Transverse colon (tissue), 4 donors: ENCODE data around the gene KRT3. TPM values are rescaled to one million over a fixed set of nuclear protein-coding genes. Genes with fewer than 3 reads are reported as not detected.

Source experiments
- DNase-seq: peaks from one replicate; pipeline ENCODE4 v3.0.0-alpha.2; 2019
- H3K27ac ChIP-seq, 4 donors: fragments of 200-600 bp; sonication (generic); 2 replicates each; pipeline ENCODE4 v1.5.1; 2016 to 2018; ENCODE audit warnings: inconsistent platforms in 4 of 4
- H3K27me3 ChIP-seq: fragments of 200-600 bp; sonication (generic); 2 replicates; pipeline ENCODE4 v1.5.1; 2017; ENCODE audit warnings: inconsistent platforms
- H3K36me3 ChIP-seq, 4 donors: fragments of 200-600 bp; sonication (generic); 2 replicates each; pipeline ENCODE4 v1.5.1; 2017 to 2019; ENCODE audit warnings: inconsistent platforms in 4 of 4
- H3K4me1 ChIP-seq, 4 donors: fragments of 200-600 bp; sonication (generic); 2 replicates each; pipeline ENCODE4 v1.5.1; 2017 to 2020; ENCODE audit warnings: inconsistent platforms in 4 of 4
- H3K4me3 ChIP-seq, 4 donors: fragments of 200-600 bp; sonication (generic); 1 replicate in 1 of 4; 2 replicates in 3 of 4; pipeline versions ENCODE4 v1.5.1 to v1.6.1; 2017 to 2019; ENCODE audit warnings: inconsistent platforms in 4 of 4
- H3K9me3 ChIP-seq, 2 donors: fragments of 200-600 bp; sonication (generic); 2 replicates each; pipeline ENCODE4 v1.5.1; 2017 to 2019; ENCODE audit warnings: inconsistent platforms in 2 of 2
- EP300 ChIP-seq: sonication (generic); formaldehyde crosslinking; IDR thresholded peaks from one replicate; pipeline ENCODE4 v1.6.1; 2017; ENCODE audit warnings: antibody characterized with exemption, low read depth
- POLR2A ChIP-seq: fragments of 450-650 bp; IDR thresholded peaks from one replicate; pipeline ENCODE4 v1.6.1; 2016; ENCODE audit warnings: antibody characterized with exemption, mild to moderate bottlenecking, moderate library complexity
- POLR2AphosphoS5 ChIP-seq, 3 donors: sonication (generic); formaldehyde crosslinking; IDR thresholded peaks; one replicate each; pipeline ENCODE4 v1.6.1; 2016; ENCODE audit warnings: antibody characterized with exemption in 3 of 3
- WGBS, 2 donors: methylation state at CpG; one replicate each; pipeline ENCODE4 v1.1.5; 2018; ENCODE audit warnings: low coverage in 1 of 2; 5-methylcytosine and 5-hydroxymethylcytosine counted together
- in situ Hi-C, 4 donors: fragments of 200-750 bp; cut with MboI; loops; one replicate each; pipeline versions ENCODE4 v1.15.0 to v1.15.1; 2017; ENCODE audit warnings: low sequenced_read_pairs in 3 of 4, low pct_ligation_motif_present in 1 of 4, low pct_unique_long_range_greater_than_20kb in 1 of 4
- intact Hi-C: fragments of 100-400 bp; cut with DNase I; formaldehyde crosslinking; loops from one replicate; pipeline ENCODE4 v1.15.1; 2023; ENCODE audit warnings: low total_unique reads
- total RNA-seq, 4 donors: library from RNA; depleted of rRNA; stranded (reverse); fragments of >200 nt; gene quantifications; one replicate each; pipeline ENCODE4 v1.1.0, GENCODE V29; 2016
- TF ChIP-seq, protein P1 (sequence below), 5 experiments: fragments of 200-600 bp in 3 of 5; fragments of 450-650 bp in 2 of 5; sonication (generic) in 3 of 5; IDR thresholded peaks; 1 replicate in 2 of 5; 2 replicates in 3 of 5; pipeline ENCODE4 v1.5.1; 2016 to 2017; ENCODE audit warnings: antibody characterized with exemption in 5 of 5, inconsistent platforms in 3 of 5, mild to moderate bottlenecking in 2 of 5, moderate library complexity in 1 of 5

The KRT3 gene
- total RNA-seq = not detected

DNA sequence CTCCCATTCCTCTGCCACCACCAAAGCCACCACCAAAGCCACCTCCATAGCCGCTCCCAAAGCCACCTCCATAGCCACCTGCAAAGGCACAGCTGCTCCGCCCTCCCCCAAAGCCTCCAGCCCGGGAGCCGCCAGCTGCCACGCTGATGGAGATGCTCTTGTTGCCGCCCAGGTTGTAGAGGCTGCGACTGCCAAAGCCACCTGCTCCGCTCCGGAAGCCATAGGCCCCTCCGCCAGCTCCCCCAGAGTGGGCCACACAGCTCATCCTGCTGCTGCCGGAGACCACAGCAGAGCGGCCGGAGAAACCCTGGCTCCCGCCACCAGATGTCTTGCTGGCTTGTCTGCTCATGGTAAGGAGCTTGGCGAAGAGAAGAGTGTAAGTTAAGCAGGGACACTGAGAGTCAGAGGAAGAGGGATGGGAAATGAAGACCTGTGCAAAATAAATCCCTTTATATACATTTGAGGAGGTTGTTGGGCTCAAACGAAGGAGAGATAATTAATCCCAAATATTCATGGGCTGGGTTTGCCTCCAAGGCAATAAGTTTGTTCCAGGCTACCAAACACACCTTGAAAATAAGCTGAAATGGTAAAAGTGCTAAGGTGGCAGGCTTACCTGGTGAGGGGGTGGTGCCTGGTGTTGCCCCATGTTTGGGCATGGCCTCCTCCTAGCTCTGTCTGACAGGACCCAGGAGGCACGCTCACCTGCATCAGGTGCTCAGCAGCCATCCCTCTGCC lies at the start of gene KRT3:
TSS of gene KRT3 (minus strand) at position 424 of the 735 bp plus-strand sequence. CDS start at position 349, 75 bp downstream.
- in situ Hi-C loops (no loop called here), intact Hi-C loops (no loop called here)
- Histone ChIP-seq H3K27me3 (no peaks in the 10 kb centered on the region), H3K27ac (no peak within 1 kb of the TSS), H3K36me3 (no peaks in the 10 kb centered on the region), H3K4me3 (no peak within 1 kb of the TSS), H3K4me1 (peaks cover 0 to 8% (median 6%) of the 10 kb centered on the region in 4 donors), H3K9me3 (no peaks in the 10 kb centered on the region)
- DNase-seq = no peak
- TF ChIP-seq POLR2AphosphoS5 (IDR thresholded peaks at IDR 0.05) (no peak), POLR2A (no peak), EP300 (no peak)
- TF ChIP-seq, protein P1, sequence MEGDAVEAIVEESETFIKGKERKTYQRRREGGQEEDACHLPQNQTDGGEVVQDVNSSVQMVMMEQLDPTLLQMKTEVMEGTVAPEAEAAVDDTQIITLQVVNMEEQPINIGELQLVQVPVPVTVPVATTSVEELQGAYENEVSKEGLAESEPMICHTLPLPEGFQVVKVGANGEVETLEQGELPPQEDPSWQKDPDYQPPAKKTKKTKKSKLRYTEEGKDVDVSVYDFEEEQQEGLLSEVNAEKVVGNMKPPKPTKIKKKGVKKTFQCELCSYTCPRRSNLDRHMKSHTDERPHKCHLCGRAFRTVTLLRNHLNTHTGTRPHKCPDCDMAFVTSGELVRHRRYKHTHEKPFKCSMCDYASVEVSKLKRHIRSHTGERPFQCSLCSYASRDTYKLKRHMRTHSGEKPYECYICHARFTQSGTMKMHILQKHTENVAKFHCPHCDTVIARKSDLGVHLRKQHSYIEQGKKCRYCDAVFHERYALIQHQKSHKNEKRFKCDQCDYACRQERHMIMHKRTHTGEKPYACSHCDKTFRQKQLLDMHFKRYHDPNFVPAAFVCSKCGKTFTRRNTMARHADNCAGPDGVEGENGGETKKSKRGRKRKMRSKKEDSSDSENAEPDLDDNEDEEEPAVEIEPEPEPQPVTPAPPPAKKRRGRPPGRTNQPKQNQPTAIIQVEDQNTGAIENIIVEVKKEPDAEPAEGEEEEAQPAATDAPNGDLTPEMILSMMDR (IDR thresholded peaks at IDR 0.05) = no peak
- WGBS, 2 donors = 56 to 89% methylated on average over 1 to 14 of the region's 17 CpGs

DNA sequence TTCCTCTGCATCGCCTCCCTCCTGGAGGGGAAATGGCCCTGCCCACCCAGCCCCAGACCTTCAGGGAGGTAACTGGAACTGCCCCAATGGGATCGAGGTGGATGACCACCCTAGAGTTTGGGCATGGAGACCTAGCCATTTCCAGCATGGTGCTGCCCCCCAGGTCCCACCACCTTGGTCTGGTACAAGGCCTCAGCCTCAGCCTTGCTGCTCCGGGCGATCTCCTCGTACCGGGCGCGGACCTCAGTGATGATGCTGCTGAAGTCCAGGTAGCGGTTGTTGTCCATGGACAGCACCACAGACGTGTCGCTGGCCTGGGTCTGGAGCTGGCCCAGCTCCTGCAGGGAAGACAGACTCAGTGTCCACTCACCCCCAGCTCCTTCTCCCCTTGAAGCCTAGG lies 48.5 kb upstream of the KRT3 start:
- 99% methylated on average over 9 of the region's 11 CpGs; no CpG with 5 or more reads in 1 of the 2 donors for WGBS, 2 donors
- Histone ChIP-seq H3K36me3 (no peaks in the 10 kb centered on the region), H3K27me3 (no peaks in the 10 kb centered on the region), H3K27ac (no peak overlapping the region), H3K9me3 (no peaks in the 10 kb centered on the region), H3K4me1 (no peaks in the 10 kb centered on the region), H3K4me3 (no peak overlapping the region)
- intact Hi-C loops = no loop called here
- TF ChIP-seq, protein P1 (IDR thresholded peaks at IDR 0.05) = no peak
- no peak for TF ChIP-seq EP300
- TF ChIP-seq POLR2AphosphoS5 (IDR thresholded peaks at IDR 0.05) = no peak
- TF ChIP-seq POLR2A = no peak
- no peak for DNase-seq
- in situ Hi-C loops = no loop called here

DNA sequence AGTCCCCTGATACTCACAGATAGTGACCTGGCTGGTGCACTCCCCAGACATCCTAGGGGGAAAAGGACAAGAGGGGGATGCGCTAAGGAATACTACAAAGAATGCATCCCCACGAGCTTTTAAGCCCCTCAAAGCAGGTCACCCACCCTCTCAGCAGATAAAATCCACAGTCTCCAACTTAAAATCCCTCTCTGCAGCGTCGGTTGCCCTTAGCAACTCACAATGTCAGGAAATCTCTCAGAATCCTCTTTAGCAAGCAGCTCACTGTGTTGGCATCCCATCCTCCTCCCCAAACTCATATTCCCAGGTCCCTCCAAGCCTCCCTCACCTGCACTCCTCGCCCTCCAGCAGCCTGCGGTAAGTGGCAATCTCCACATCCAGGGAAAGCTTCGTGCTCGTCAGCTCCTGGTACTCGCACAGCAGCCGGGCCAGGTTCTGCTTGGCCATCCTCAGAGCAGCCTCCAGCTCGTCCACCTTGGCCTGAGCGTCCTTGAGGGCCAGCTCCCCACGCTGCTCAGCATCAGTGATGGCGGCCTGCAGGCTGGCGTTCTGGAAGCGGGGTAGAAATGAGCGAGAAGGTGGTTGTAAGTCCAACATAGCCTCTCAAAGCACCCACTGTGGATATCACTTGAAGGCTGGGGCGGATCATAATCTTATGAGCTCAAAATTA lies 43.7 kb upstream of the KRT3 start:
- Histone ChIP-seq H3K4me1 (no peaks in the 10 kb centered on the region), H3K27ac (no peak overlapping the region), H3K9me3 (no peaks in the 10 kb centered on the region), H3K4me3 (no peak overlapping the region), H3K36me3 (no peaks in the 10 kb centered on the region), H3K27me3 (peaks cover 4% of the 10 kb centered on the region)
- TF ChIP-seq, protein P1 (IDR thresholded peaks at IDR 0.05) = no peak
- no peak for TF ChIP-seq EP300
- no peak for TF ChIP-seq POLR2A
- TF ChIP-seq POLR2AphosphoS5 (IDR thresholded peaks at IDR 0.05) = no peak
- 82% methylated on average over 18 of the region's 18 CpGs; no CpG with 5 or more reads in 1 of the 2 donors for WGBS, 2 donors
- in situ Hi-C loops (no loop called here), intact Hi-C loops (no loop called here)
- no peak for DNase-seq

DNA sequence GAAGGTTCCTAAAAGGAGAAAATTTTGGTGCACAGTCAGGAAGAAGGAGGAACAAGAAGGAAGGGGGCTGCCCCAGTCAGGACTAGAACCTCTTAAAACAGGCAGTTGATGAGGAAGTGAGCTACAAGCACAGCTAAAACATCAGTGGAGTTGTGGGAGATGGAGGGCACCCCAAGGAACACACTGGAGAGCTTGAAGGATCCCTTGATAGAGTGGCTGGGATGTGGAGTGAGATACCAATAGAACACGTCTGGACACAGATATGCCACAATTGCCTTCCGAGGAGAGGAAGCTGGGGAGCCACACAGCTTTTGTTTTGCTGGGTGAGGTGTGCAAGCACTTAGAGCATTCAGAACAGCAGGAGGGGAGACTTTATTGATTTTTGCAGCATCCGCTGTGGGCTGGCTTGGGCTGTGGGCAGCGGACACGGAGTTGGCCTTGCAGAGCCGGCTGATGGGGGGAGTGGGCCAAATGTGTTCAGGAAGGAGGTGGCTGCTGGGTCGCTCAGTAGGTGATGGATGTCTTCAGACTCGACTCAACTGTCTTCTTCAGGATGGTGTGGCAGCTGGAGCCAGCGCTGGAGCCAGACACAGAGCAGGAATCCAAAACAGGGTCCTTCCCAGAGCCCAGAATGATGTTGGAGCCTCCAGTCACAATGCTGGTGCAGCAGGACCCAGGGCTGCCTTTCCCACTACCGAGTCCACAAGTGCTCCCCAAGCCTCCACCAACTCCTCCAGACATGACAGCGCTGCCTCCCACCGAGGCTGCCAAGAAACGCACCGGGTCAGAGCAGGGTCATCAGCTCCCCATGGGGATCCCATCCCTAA lies 42.9 kb upstream of the KRT3 start:
- H3K27me3 ChIP-seq = peaks cover 4% of the 10 kb centered on the region
- intact Hi-C loops = no loop called here
- no peak overlapping the region for H3K27ac ChIP-seq
- no peaks in the 10 kb centered on the region for H3K36me3 ChIP-seq
- DNase-seq = no peak
- H3K4me1 ChIP-seq = no peaks in the 10 kb centered on the region
- H3K9me3 ChIP-seq = no peaks in the 10 kb centered on the region
- in situ Hi-C loops = no loop called here
- TF ChIP-seq EP300 (no peak), POLR2AphosphoS5 (IDR thresholded peaks at IDR 0.05) (no peak), POLR2A (no peak)
- TF ChIP-seq, protein P1 (IDR thresholded peaks at IDR 0.05) = no peak
- no peak overlapping the region for H3K4me3 ChIP-seq
- 40 to 68% methylated on average over 1 to 13 of the region's 14 CpGs for WGBS, 2 donors
